Naive thymus-derived CD4-positive, alpha-beta T cell (primary cell): Measurements from ENCODE around the gene TRAP1. TPM values are rescaled to one million over a fixed set of nuclear protein-coding genes. Genes with fewer than 3 reads are reported as not detected.

Experiments
- ATAC-seq: fragments of 150-1000 bp; cut with Tn5 transposase; 2 replicates; pipeline ENCODE4 v1.10.0; 2021; ENCODE audit warnings: mild to moderate bottlenecking, moderate library complexity
- CTCF ChIA-PET: fragments of 350-600 bp; sonication (Branson Sonifier 250); formaldehyde crosslinking; loops from one replicate; lab custom pipeline; 2021; ENCODE audit warnings: antibody characterized with exemption; lab: Charles Lee
- POLR2A ChIA-PET: fragments of 350-600 bp; sonication (Branson Sonifier 250); formaldehyde crosslinking; loops from one replicate; lab custom pipeline; 2021; ENCODE audit warnings: antibody characterized with exemption, inconsistent platforms; lab: Charles Lee
- DNase-seq, 9 donors: peaks; one replicate each; pipeline versions ENCODE4 v3.0.0 to v3.0.0-alpha.2; 2020 to 2022; ENCODE audit warnings: mixed read lengths in 1 of 9
- H3K27ac ChIP-seq: one replicate; pipeline ENCODE4 v1.7.0; 2013; ENCODE audit warnings: mild to moderate bottlenecking, low read depth, low read length, moderate library complexity
- H3K27me3 ChIP-seq, 2 donors: one replicate each; pipeline ENCODE4 v1.7.0; 2013; ENCODE audit warnings: low read length in 2 of 2, mild to moderate bottlenecking in 2 of 2, moderate library complexity in 2 of 2; ENCODE audit not compliant: control insufficient read depth in 2 of 2, insufficient read depth in 2 of 2
- H3K36me3 ChIP-seq, 3 experiments: 1 replicate in 2 of 3; 2 replicates in 1 of 3; pipeline ENCODE4 v1.7.0; 2013; ENCODE audit warnings: low read length in 3 of 3, mild to moderate bottlenecking in 3 of 3, moderate library complexity in 1 of 3; ENCODE audit not compliant: insufficient read depth in 3 of 3, control insufficient read depth in 2 of 3
- H3K4me1 ChIP-seq, 2 donors: one replicate each; pipeline ENCODE4 v1.7.0; 2013; ENCODE audit warnings: low read length in 2 of 2, mild to moderate bottlenecking in 2 of 2, moderate library complexity in 1 of 2; ENCODE audit not compliant: control insufficient read depth in 2 of 2, insufficient read depth in 2 of 2
- H3K4me3 ChIP-seq: 2 replicates; pipeline ENCODE4 v1.7.0; 2013; ENCODE audit warnings: mild to moderate bottlenecking, low read length
- H3K9me3 ChIP-seq, 3 experiments: 1 replicate in 2 of 3; 2 replicates in 1 of 3; pipeline ENCODE4 v1.7.0; 2013; ENCODE audit warnings: low read length in 3 of 3; ENCODE audit not compliant: control insufficient read depth in 2 of 3
- H3K27ac Mint-ChIP-seq, 9 donors: one replicate each; pipeline ENCODE4 v1.8.0; 2020 to 2022; ENCODE audit warnings: mixed read lengths in 9 of 9, mild to moderate bottlenecking in 8 of 9, moderate library complexity in 5 of 9, inconsistent platforms in 2 of 9
- H3K27me3 Mint-ChIP-seq, 5 donors: one replicate each; pipeline ENCODE4 v1.8.0; 2021 to 2022; ENCODE audit warnings: mixed read lengths in 5 of 5, mild to moderate bottlenecking in 1 of 5
- H3K36me3 Mint-ChIP-seq, 5 donors: one replicate each; pipeline ENCODE4 v1.8.0; 2020 to 2022; ENCODE audit warnings: mixed read lengths in 5 of 5, mild to moderate bottlenecking in 3 of 5, inconsistent platforms in 1 of 5
- H3K4me1 Mint-ChIP-seq, 7 donors: one replicate each; pipeline ENCODE4 v1.8.0; 2020 to 2022; ENCODE audit warnings: mixed read lengths in 7 of 7, mild to moderate bottlenecking in 3 of 7, inconsistent platforms in 1 of 7
- H3K4me3 Mint-ChIP-seq, 10 donors: one replicate each; pipeline ENCODE4 v1.8.0; 2020 to 2022; ENCODE audit warnings: mild to moderate bottlenecking in 10 of 10, mixed read lengths in 10 of 10, moderate library complexity in 6 of 10, inconsistent platforms in 2 of 10
- H3K9me3 Mint-ChIP-seq, 11 donors: one replicate each; pipeline ENCODE4 v1.8.0; 2020 to 2022; ENCODE audit warnings: mixed read lengths in 11 of 11, mild to moderate bottlenecking in 4 of 11, inconsistent platforms in 1 of 11, moderate library complexity in 1 of 11
- intact Hi-C, 2 donors: fragments of 100-400 bp; cut with micrococcal nuclease; formaldehyde crosslinking; loops; one replicate each; pipeline ENCODE4 v1.15.1; 2023
- polyA plus RNA-seq, 2 donors: library from polyadenylated mRNA; unstranded; fragments of 300-500 nt; fragmentation: Illumina TruSeq; gene quantifications; one replicate each; pipeline ENCODE4 v1.2.3, GENCODE V29; 2021
- total RNA-seq, 6 experiments: library from RNA in 5 of 6; stranded (reverse) in 5 of 6; gene quantifications; 1 replicate in 5 of 6; 2 replicates in 1 of 6; pipeline ENCODE4 v1.2.3 and lab custom pipeline; 2021 to 2026

The TRAP1 gene
- total and polyA plus RNA-seq, 7 experiments from 2014 or later = 59.6 to 138 (median 123) TPM

DNA sequence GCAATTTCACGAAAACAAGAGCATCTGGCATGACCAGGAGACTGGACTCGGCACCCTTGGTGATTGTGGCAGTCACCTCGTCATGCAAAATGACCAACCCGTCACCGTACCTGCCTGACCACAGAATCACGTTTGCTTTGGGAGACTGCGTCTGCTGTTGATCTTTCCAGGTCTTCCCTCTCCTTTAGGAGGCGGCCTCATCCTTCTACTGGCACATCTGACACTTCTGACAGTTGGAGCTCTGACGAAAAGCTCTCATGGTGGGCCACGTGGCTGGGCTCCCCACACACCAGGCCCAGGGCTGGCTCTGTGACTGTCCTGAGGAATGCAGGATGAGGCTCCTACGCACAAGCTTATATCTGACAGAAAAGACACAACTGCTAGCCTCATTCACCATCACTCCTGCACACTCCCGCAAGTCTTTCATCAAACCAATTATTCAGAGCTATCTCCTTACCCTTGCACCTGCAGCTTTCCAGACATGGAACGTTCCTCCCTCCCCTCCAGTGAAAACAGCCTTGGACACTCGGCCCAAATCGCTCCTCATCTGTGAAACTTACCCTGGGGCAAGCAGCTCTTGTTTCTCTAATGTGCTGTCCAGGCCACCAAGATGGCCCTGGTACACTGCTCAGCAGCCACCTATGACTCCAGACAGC lies 3.6 kb downstream of the TRAP1 start:
- intact Hi-C loops = no loop called here
- no peaks in the 10 kb centered on the region for H3K9me3 ChIP-seq
- H3K4me1 Mint-ChIP-seq = peaks cover 17 to 59% (median 45%) of the 10 kb centered on the region in 7 donors
- H3K36me3 Mint-ChIP-seq = peaks cover 0 to 13% (median 4%) of the 10 kb centered on the region in 5 donors
- no peak for DNase-seq
- no peak overlapping the region for H3K4me3 ChIP-seq
- POLR2A ChIA-PET = interaction anchor here (0.7 kb wide), 1 partner anchor 154 kb away, joined by 3 read pairs; no protein-coding TSS in a partner anchor
- no peaks in the 10 kb centered on the region for H3K27me3 Mint-ChIP-seq
- CTCF ChIA-PET = interaction anchor here (0.6 to 1.0 kb wide), 2 partner anchors 23 to 32 kb away, joined by 3 read pairs; no protein-coding TSS in a partner anchor
- H3K4me3 Mint-ChIP-seq = peak overlapping the region in 4 of 10 donors; percentile 13 to 40 (median 16)
- no peak overlapping the region for H3K27ac ChIP-seq
- no peak overlapping the region for H3K27ac Mint-ChIP-seq
- no peak for ATAC-seq
- peaks cover 0 to 22% (median 0%) of the 10 kb centered on the region in 3 experiments for H3K36me3 ChIP-seq
- peaks cover 6 to 11% of the 10 kb centered on the region in 2 donors for H3K4me1 ChIP-seq
- no peaks in the 10 kb centered on the region for H3K27me3 ChIP-seq
- no peaks in the 10 kb centered on the region for H3K9me3 Mint-ChIP-seq

DNA sequence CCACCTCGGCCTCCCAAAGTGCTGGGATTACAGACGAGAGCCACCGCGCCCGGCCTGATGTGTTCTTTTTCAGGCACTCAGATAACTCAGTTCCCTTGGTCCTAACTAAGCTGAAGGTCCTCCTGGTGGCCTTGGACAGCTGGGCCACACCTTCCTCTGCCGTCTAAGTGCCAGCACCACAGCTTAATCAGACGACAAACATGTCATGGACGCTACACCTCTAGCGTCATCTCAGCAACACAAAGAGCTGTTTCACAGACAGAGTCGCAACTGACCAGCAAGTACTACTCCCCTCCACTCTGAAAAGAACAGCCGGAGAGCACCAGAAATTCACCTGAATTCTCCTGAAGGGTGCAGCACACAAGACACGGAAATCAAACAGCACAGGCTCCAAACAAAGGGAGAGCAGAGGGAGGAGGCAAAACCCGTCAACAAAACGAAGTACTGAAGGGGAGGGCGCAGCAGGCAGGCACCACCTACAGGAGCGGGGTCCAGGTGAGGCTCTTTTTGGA lies 4.4 kb downstream of the TRAP1 start:
- H3K9me3 Mint-ChIP-seq = no peaks in the 10 kb centered on the region
- DNase-seq = no peak
- H3K4me1 ChIP-seq = peaks cover 3 to 9% of the 10 kb centered on the region in 2 donors
- no peaks in the 10 kb centered on the region for H3K27me3 ChIP-seq
- peak overlapping the region in 4 of 10 donors; percentile 10 to 69 (median 31) for H3K4me3 Mint-ChIP-seq
- no peaks in the 10 kb centered on the region for H3K9me3 ChIP-seq
- peaks cover 0 to 22% (median 0%) of the 10 kb centered on the region in 3 experiments for H3K36me3 ChIP-seq
- H3K27me3 Mint-ChIP-seq = no peaks in the 10 kb centered on the region
- H3K4me1 Mint-ChIP-seq = peaks cover 15 to 56% (median 40%) of the 10 kb centered on the region in 7 donors
- CTCF ChIA-PET = interaction anchor here (1.0 kb wide), 1 partner anchor 22 kb away, joined by 3 read pairs; no protein-coding TSS in a partner anchor
- no peak overlapping the region for H3K4me3 ChIP-seq
- ATAC-seq = no peak
- H3K36me3 Mint-ChIP-seq = peaks cover 0 to 13% (median 4%) of the 10 kb centered on the region in 5 donors
- POLR2A ChIA-PET = interaction anchor here (0.6 kb wide), 1 partner anchor 21 kb away, joined by 3 read pairs; no protein-coding TSS in a partner anchor
- H3K27ac ChIP-seq = no peak overlapping the region
- intact Hi-C loops = no loop called here
- H3K27ac Mint-ChIP-seq = peak overlapping the region in 1 of 9 donors; percentile 70

DNA sequence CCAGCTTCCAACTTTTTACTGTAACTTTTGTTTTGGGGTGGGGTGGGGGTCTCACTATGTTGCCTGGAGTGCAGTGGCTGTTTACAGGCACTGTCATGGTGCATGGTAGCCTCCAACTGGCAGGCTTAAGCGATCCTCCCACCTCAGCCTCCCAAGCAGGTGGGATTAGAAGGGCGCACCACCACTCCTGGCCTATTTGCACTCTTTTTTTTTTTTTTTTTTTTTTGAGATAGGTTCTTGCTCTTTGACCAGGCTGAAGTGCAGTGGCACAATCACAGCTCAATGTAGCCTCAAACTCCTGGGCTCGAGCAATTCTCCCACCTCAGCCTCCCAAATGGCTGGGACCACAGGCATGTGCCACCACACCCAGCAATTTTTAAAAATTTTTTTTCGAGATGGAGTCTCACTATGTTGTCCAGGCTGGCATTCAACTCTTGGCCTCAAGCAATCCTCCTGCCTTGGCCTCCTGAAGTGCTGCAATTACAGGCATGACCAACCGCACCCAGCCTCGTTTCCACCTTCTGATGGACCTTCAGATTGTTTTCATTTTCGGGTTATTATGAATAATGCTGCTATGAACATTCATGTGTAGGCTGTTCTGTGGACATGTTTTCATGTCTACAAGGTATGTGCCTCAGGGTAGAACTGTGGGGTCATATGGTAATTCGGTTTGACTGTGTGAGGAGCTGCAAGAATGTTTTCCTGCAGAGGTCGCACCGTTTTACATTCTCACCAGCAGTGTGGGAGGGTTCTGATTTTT lies 10.9 kb downstream of the TRAP1 start:
- peaks cover 0 to 12% (median 2%) of the 10 kb centered on the region in 5 donors for H3K36me3 Mint-ChIP-seq
- Histone ChIP-seq H3K4me1 (no peaks in the 10 kb centered on the region), H3K27me3 (no peaks in the 10 kb centered on the region), H3K9me3 (no peaks in the 10 kb centered on the region), H3K27ac (no peak overlapping the region), H3K4me3 (no peak overlapping the region), H3K36me3 (peaks cover 0 to 4% (median 0%) of the 10 kb centered on the region in 3 experiments)
- H3K27me3 Mint-ChIP-seq = no peaks in the 10 kb centered on the region
- H3K27ac Mint-ChIP-seq = no peak overlapping the region
- intact Hi-C loops = no loop called here
- no peak overlapping the region for H3K4me3 Mint-ChIP-seq
- ATAC-seq (no peak), DNase-seq (no peak)
- H3K9me3 Mint-ChIP-seq = no peaks in the 10 kb centered on the region
- POLR2A ChIA-PET = interaction anchor here (0.6 kb wide), 1 partner anchor 433 kb away, joined by 4 read pairs; no protein-coding TSS in a partner anchor
- H3K4me1 Mint-ChIP-seq = peaks cover 0 to 11% (median 5%) of the 10 kb centered on the region in 7 donors
- CTCF ChIA-PET = no interaction called here

DNA sequence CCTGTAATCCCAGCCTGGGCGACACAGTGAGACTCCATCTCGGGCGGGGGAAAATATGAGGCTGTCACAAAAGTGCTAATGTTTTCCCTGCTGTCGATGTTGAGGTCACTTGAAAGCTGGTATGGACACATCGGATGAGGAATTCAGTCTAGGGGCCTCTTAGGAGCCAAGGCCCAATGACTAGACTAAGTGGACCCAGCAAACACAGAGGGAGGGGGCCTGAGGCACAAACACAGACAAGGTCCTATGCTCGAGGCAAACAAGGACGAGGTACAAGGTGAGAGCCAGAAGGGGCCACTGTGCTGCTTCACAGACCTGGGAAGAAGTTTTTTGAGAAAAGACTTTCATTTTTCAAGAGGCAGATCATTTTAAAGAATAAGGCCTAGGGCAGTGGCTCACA lies 15.2 kb downstream of the TRAP1 start:
- H3K27me3 ChIP-seq = no peaks in the 10 kb centered on the region
- H3K4me3 ChIP-seq = no peak overlapping the region
- peaks cover 0 to 4% (median 4%) of the 10 kb centered on the region in 5 donors for H3K36me3 Mint-ChIP-seq
- no peak overlapping the region for H3K27ac ChIP-seq
- H3K4me1 ChIP-seq = no peaks in the 10 kb centered on the region
- no peaks in the 10 kb centered on the region for H3K9me3 Mint-ChIP-seq
- H3K27me3 Mint-ChIP-seq = no peaks in the 10 kb centered on the region
- intact Hi-C loops = no loop called here
- DNase-seq = no peak
- ChIA-PET CTCF (no interaction called here), POLR2A (interaction anchor here (0.6 kb wide), 1 partner anchor 9 kb away, joined by 3 read pairs; no protein-coding TSS in a partner anchor)
- peaks cover 0 to 20% (median 13%) of the 10 kb centered on the region in 7 donors for H3K4me1 Mint-ChIP-seq
- no peak for ATAC-seq
- no peaks in the 10 kb centered on the region for H3K9me3 ChIP-seq
- peak overlapping the region in 1 of 9 donors; percentile 63 for H3K27ac Mint-ChIP-seq
- no peak overlapping the region for H3K4me3 Mint-ChIP-seq
- H3K36me3 ChIP-seq = no peaks in the 10 kb centered on the region

DNA sequence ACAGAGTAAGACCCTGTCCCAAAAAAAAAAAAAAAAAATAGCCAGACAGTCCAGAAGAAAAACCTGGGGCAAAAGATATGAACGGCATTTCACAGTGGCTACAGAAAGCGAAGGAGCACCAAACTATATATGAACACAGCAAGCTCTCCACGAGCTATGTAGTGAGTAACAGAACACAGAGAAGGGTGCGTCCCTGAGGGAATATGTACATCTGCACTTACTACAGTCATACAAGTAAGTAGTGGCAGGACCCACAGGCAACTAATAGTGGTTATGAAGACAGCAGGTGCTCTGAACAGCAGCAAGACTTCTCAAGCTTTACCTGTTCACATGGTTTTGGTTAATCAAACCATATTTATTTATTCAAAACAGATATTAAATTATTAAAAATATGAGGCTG lies 15.8 kb downstream of the TRAP1 start:
- H3K36me3 ChIP-seq = no peaks in the 10 kb centered on the region
- H3K9me3 ChIP-seq = no peaks in the 10 kb centered on the region
- POLR2A ChIA-PET = interaction anchor here (0.6 kb wide), 1 partner anchor 9 kb away, joined by 3 read pairs; no protein-coding TSS in a partner anchor
- ATAC-seq (no peak), DNase-seq (no peak)
- Mint-ChIP-seq H3K4me1 (peaks cover 0 to 20% (median 13%) of the 10 kb centered on the region in 7 donors), H3K27ac (no peak overlapping the region), H3K27me3 (no peaks in the 10 kb centered on the region), H3K4me3 (no peak overlapping the region), H3K36me3 (peaks cover 0 to 4% (median 4%) of the 10 kb centered on the region in 5 donors), H3K9me3 (no peaks in the 10 kb centered on the region)
- CTCF ChIA-PET = no interaction called here
- intact Hi-C loops = no loop called here
- H3K4me3 ChIP-seq = no peak overlapping the region
- no peaks in the 10 kb centered on the region for H3K27me3 ChIP-seq
- H3K27ac ChIP-seq = no peak overlapping the region
- H3K4me1 ChIP-seq = no peaks in the 10 kb centered on the region

DNA sequence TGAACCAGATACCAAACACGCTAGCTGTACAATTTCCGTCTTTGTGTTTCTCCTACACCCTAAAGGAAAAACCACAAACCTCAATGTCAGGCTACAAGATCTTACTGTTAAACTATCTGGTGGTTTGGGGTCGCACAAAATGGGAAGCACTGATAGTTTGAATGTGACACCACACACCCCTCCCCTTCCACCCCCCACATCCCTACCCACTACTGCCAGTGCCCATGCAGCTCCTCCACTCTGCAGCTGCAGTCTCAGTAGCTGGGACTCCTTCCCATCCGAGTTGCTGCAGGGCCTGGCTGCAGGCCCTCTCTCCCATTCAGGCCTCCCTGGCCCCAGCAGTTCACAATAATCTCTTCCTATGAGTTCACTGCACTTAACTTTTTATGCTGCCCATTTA lies 18.4 kb downstream of the TRAP1 start:
- peaks cover 0 to 17% (median 15%) of the 10 kb centered on the region in 7 donors for H3K4me1 Mint-ChIP-seq
- H3K27me3 ChIP-seq = no peaks in the 10 kb centered on the region
- H3K9me3 ChIP-seq = no peaks in the 10 kb centered on the region
- intact Hi-C loops = no loop called here
- H3K4me3 ChIP-seq = no peak overlapping the region
- ATAC-seq (peak; percentile 44), DNase-seq (peak in 1 of 9 donors; percentile 10)
- H3K36me3 Mint-ChIP-seq = peaks cover 0 to 14% (median 2%) of the 10 kb centered on the region in 5 donors
- no peaks in the 10 kb centered on the region for H3K27me3 Mint-ChIP-seq
- ChIA-PET POLR2A (no interaction called here), CTCF (no interaction called here)
- no peaks in the 10 kb centered on the region for H3K9me3 Mint-ChIP-seq
- no peaks in the 10 kb centered on the region for H3K4me1 ChIP-seq
- peak overlapping the region in 2 of 9 donors; percentile 17 to 30 for H3K27ac Mint-ChIP-seq
- no peak overlapping the region for H3K27ac ChIP-seq
- H3K36me3 ChIP-seq = peaks cover 0 to 10% (median 0%) of the 10 kb centered on the region in 3 experiments
- peak overlapping the region in 4 of 10 donors; percentile 11 to 41 (median 28) for H3K4me3 Mint-ChIP-seq
